Vagina (tissue), 2 donors: ENCODE results near the gene BECN2. TPM values are rescaled to one million over a fixed set of nuclear protein-coding genes. Genes with fewer than 3 reads are reported as not detected.

Experiments
- DNase-seq, 2 donors: peaks; one replicate each; pipeline ENCODE4 v3.0.0-alpha.2; 2017; ENCODE audit errors: extremely low spot score in 2 of 2
- H3K27ac ChIP-seq: fragments of 200-600 bp; sonication (generic); one replicate; pipeline ENCODE4 v1.5.1; 2019
- H3K27me3 ChIP-seq: fragments of 200-600 bp; sonication (generic); one replicate; pipeline ENCODE4 v1.5.1; 2019
- H3K36me3 ChIP-seq, 2 donors: fragments of 200-600 bp; sonication (generic); one replicate each; pipeline ENCODE4 v1.5.1; 2017 to 2019
- H3K4me1 ChIP-seq: fragments of 200-600 bp; sonication (generic); one replicate; pipeline ENCODE4 v1.5.1; 2019
- H3K4me3 ChIP-seq, 2 donors: fragments of 200-600 bp; sonication (generic); 1 replicate in 1 of 2; 2 replicates in 1 of 2; pipeline ENCODE4 v1.5.1; 2016 to 2019
- H3K9me3 ChIP-seq: fragments of 200-600 bp; sonication (generic); one replicate; pipeline ENCODE4 v1.5.1; 2019
- CTCF ChIP-seq, 3 experiments: fragments of 450-650 bp in 2 of 3; fragments of 200-600 bp in 1 of 3; sonication (generic) in 1 of 3; IDR thresholded peaks; one replicate each; pipeline ENCODE4 v1.5.1; 2017 to 2019; ENCODE audit warnings: antibody characterized with exemption in 3 of 3, mild to moderate bottlenecking in 2 of 3, moderate library complexity in 2 of 3
- POLR2A ChIP-seq, 2 donors: fragments of 450-650 bp; IDR thresholded peaks; one replicate each; pipeline ENCODE4 v1.6.1; 2017; ENCODE audit warnings: antibody characterized with exemption in 2 of 2, mild to moderate bottlenecking in 2 of 2, moderate library complexity in 2 of 2
- POLR2AphosphoS5 ChIP-seq, 2 donors: sonication (generic); formaldehyde crosslinking; IDR thresholded peaks; one replicate each; pipeline ENCODE4 v1.9.0; 2017; ENCODE audit warnings: antibody characterized with exemption in 2 of 2, mild to moderate bottlenecking in 2 of 2, low read depth in 1 of 2; ENCODE audit not compliant: insufficient read depth in 1 of 2
- intact Hi-C: fragments of 100-400 bp; cut with DNase I; formaldehyde crosslinking; loops from one replicate; pipeline ENCODE4 v1.15.1; 2023
- total RNA-seq: library from RNA; depleted of rRNA; stranded (reverse); fragments of >200 nt; gene quantifications from one replicate; pipeline ENCODE4 v1.2.3, GENCODE V29; 2016

BECN2 gene
- total RNA-seq, 1 donor from 2014 or later: not detected

GRCh38 chr1:241962153-241962552 lies 4.6 kb downstream of the BECN2 start:
- DNase-seq: no peak
- Histone ChIP-seq H3K27ac (no peak overlapping the region), H3K4me1 (no peaks in the 10 kb centered on the region), H3K4me3 (no peak overlapping the region), H3K27me3 (no peaks in the 10 kb centered on the region), H3K9me3 (no peaks in the 10 kb centered on the region), H3K36me3 (no peaks in the 10 kb centered on the region)
- intact Hi-C loops: no loop called here
- no peak for TF ChIP-seq CTCF (IDR thresholded peaks at IDR 0.05)
- TF ChIP-seq POLR2A (IDR thresholded peaks at IDR 0.05): no peak
- TF ChIP-seq POLR2AphosphoS5 (IDR thresholded peaks at IDR 0.05; ENCODE audit: insufficient read depth in 1 of 2, low read depth in 1 of 2): no peak

- Histone ChIP-seq H3K27ac (no peak overlapping the region), H3K9me3 (no peaks in the 10 kb centered on the region), H3K27me3 (no peaks in the 10 kb centered on the region), H3K36me3 (no peaks in the 10 kb centered on the region), H3K4me3 (no peak overlapping the region), H3K4me1 (no peaks in the 10 kb centered on the region)
- no peak for DNase-seq
- TF ChIP-seq POLR2A (IDR thresholded peaks at IDR 0.05): no peak
- no peak for TF ChIP-seq CTCF (IDR thresholded peaks at IDR 0.05)
- no peak for TF ChIP-seq POLR2AphosphoS5 (IDR thresholded peaks at IDR 0.05; ENCODE audit: insufficient read depth in 1 of 2, low read depth in 1 of 2)
- intact Hi-C loops: no loop called here
Observed at GRCh38 chr1:241963722-241964121, 6.2 kb downstream of the BECN2 start.

DNA sequence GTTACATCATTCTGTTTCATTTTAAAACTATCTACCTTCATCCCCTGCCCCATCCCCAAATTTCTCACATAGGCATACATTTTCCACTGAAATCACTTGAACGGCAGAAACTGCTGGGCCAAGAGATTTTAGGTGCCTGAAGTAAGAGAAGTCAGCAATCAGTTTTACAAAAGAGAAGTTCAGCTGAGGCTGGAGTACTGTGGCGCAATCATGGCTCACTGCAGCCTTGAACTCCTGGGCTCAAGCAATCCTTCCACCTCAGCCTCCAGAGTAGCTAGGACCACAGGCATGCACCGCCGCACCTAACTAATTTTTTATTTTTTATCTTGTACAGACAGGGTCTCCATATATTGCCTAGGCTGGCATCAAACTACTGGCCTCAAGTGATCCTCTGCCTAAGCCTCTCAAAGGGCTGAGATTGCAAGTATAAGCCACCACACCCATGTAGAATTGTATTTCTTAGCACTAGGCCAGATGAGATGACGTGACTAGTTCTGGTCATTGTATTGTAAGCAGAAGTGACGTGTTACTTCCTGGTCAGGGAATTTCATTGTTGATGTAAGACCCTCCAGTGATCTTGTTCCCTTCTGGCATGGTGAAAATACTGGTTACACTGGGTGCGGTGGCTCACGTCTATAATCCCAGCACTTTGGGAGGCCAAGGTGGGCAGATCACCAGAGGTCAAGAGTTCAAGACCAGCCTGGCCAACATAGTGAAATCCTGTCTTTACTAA lies 7.1 kb downstream of the BECN2 start:
- H3K4me3 ChIP-seq: no peak overlapping the region
- no peak for DNase-seq
- no peaks in the 10 kb centered on the region for H3K27me3 ChIP-seq
- no peak overlapping the region for H3K27ac ChIP-seq
- H3K9me3 ChIP-seq: no peaks in the 10 kb centered on the region
- no peaks in the 10 kb centered on the region for H3K36me3 ChIP-seq
- no peak for TF ChIP-seq CTCF (IDR thresholded peaks at IDR 0.05)
- TF ChIP-seq POLR2A (IDR thresholded peaks at IDR 0.05): no peak
- no peak for TF ChIP-seq POLR2AphosphoS5 (IDR thresholded peaks at IDR 0.05; ENCODE audit: insufficient read depth in 1 of 2, low read depth in 1 of 2)
- intact Hi-C loops: no loop called here
- no peaks in the 10 kb centered on the region for H3K4me1 ChIP-seq

DNA sequence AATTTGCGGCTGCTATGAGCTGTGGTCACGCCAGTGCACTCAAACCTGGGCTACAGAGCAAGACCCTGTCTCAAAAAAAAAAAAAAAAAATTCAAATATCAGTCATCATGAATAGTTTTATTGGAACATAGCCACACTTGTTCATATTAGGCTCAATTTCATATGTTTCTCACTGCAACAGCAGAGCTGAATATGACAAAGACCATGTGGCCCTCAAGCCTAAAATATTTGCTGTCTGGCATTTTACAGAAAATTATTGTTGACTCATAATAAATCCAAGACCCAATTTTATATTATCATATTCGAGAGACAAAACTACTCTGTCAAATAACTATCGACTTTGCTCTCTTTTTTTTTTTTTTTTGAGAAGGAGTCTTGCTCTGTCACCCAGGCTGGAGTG lies 11.0 kb downstream of the BECN2 start:
- Histone ChIP-seq H3K4me3 (no peak overlapping the region), H3K27me3 (no peaks in the 10 kb centered on the region), H3K9me3 (no peaks in the 10 kb centered on the region), H3K27ac (no peak overlapping the region), H3K4me1 (no peaks in the 10 kb centered on the region), H3K36me3 (no peaks in the 10 kb centered on the region)
- no peak for TF ChIP-seq POLR2AphosphoS5 (IDR thresholded peaks at IDR 0.05; ENCODE audit: insufficient read depth in 1 of 2, low read depth in 1 of 2)
- TF ChIP-seq CTCF (IDR thresholded peaks at IDR 0.05): no peak
- TF ChIP-seq POLR2A (IDR thresholded peaks at IDR 0.05): no peak
- no peak for DNase-seq
- intact Hi-C loops: no loop called here

- Histone ChIP-seq H3K27me3 (no peaks in the 10 kb centered on the region), H3K4me3 (no peak overlapping the region), H3K27ac (no peak overlapping the region), H3K9me3 (no peaks in the 10 kb centered on the region), H3K36me3 (no peaks in the 10 kb centered on the region), H3K4me1 (no peaks in the 10 kb centered on the region)
- no peak for TF ChIP-seq POLR2A (IDR thresholded peaks at IDR 0.05)
- TF ChIP-seq POLR2AphosphoS5 (IDR thresholded peaks at IDR 0.05; ENCODE audit: insufficient read depth in 1 of 2, low read depth in 1 of 2): no peak
- no peak for TF ChIP-seq CTCF (IDR thresholded peaks at IDR 0.05)
- intact Hi-C loops: no loop called here
- DNase-seq: no peak
Observed at GRCh38 chr1:241972703-241973369, 15.3 kb downstream of the BECN2 start.
